ENCODE data around the gene WDR55.
"Not testable (repeated sequence)": the region's sequence is repeated elsewhere in the genome, so short reads cannot be mapped to it uniquely, and the experiment has no call there.

WDR55 gene

GRCh38 chr5:140710899-140711552 lies 46.3 kb downstream of the WDR55 start:
- peak; percentile 63 to 80 (median 76) for DNase-seq (ENCODE audit: low read depth in 3 of 3)

GRCh38 chr5:140711794-140712193 lies 47.1 kb downstream of the WDR55 start:
- DNase-seq (ENCODE audit: low read depth in 3 of 3): no peak

GRCh38 chr5:140713562-140714094 lies 48.9 kb downstream of the WDR55 start:
- no peak for DNase-seq (ENCODE audit: low read depth in 3 of 3)

- not testable (repeated sequence) for DNase-seq (ENCODE audit: low read depth in 3 of 3)
Observed at GRCh38 chr5:140716238-140716637, 51.5 kb downstream of the WDR55 start.

- DNase-seq (ENCODE audit: low read depth in 3 of 3): no peak
Observed at GRCh38 chr5:140718266-140718592, 53.5 kb downstream of the WDR55 start.

GRCh38 chr5:140720738-140721137 lies 56.0 kb downstream of the WDR55 start:
- not testable (repeated sequence) for DNase-seq (ENCODE audit: low read depth in 3 of 3)

- DNase-seq (ENCODE audit: low read depth in 3 of 3): not testable (repeated sequence)
Observed at GRCh38 chr5:140721395-140721794, 56.7 kb downstream of the WDR55 start.

All from stimulated activated CD4-positive, alpha-beta T cell treated with anti-CD3 and anti-CD28 coated beads, TNF-alpha, amount 100 ng/mL, for 4 hours (primary cell).